ENCODE measurements around the gene TCTN1. TPM values are rescaled to one million over a fixed set of nuclear protein-coding genes. Genes with fewer than 3 reads are reported as not detected.

TCTN1 gene
- total and polyA plus RNA-seq, 2 of the 13 experiments (the other 11 are each of a cell fraction or from before 2014, with no cell fraction given): 13.6 to 16.0 TPM

DNA sequence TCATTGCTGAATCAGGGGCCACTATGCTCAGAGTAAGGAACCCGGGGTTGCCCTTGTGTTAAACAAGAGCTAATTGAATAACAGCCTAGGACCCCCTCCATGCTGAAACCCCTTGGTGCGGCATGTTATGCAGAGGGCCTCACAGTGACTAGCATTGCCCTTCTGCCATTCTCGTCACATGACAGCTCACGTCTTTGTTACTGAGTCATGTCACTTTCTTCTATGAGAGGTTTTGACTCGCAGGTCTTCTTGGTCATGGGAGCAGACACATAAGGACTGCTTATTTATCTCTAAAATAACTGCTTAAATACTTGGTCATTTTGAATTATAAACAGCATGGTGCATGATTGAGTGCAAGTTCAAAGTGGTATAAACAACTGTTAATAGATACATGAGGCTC, 24.9 kb downstream of the TCTN1 start:
- CTCF ChIA-PET (ENCODE audit: low intra/inter-chr PET ratio, low total read pairs): no interaction called here
- no peak for ATAC-seq
- WGBS (ENCODE audit: low lambda C conversion rate): 85% methylated on average over 5 of the region's 5 CpGs
- BruUV-seq (replicated peaks): no TSS peak
- in situ Hi-C loops (cut with HindIII; ENCODE audit: extremely low pct_ligation_motif_present, low pct_unique_long_range_greater_than_20kb): no loop called here
- Histone ChIP-seq H3K27ac (ENCODE audit: extremely low read length, insufficient read depth, low read length) (no peak overlapping the region), H2AFZ (ENCODE audit: low read length) (no peak overlapping the region), H3K4me2 (ENCODE audit: low read depth, low read length) (no peak overlapping the region), H3K4me1 (ENCODE audit: insufficient read depth, low read length) (no peaks in the 10 kb centered on the region), H3K79me2 (ENCODE audit: insufficient read depth, low read length) (no peaks in the 10 kb centered on the region), H3K9me3 (ENCODE audit: low read length) (no peaks in the 10 kb centered on the region), H3K36me3 (replicated peaks in 1 of 2; ENCODE audit: control insufficient read depth in 1 of 2, insufficient read depth in 2 of 2, low read length in 2 of 2) (peaks cover 0 to 3% of the 10 kb centered on the region in 2 experiments; a peak in 2 of 5 replicates), H3K4me3 (replicated peaks in 1 of 3; ENCODE audit: insufficient read depth in 1 of 3, low read depth in 2 of 3, low read length in 3 of 3) (no peak overlapping the region), H3K27me3 (ENCODE audit: control insufficient read depth in 1 of 2, insufficient read depth in 2 of 2, low read length in 2 of 2) (no peaks in the 10 kb centered on the region), H3K9ac (ENCODE audit: insufficient read depth, low read depth, low read length) (no peak overlapping the region), H4K20me1 (ENCODE audit: insufficient read depth, low read length) (no peaks in the 10 kb centered on the region)
- intact Hi-C loops (cut with micrococcal nuclease; ENCODE audit: unreplicated experiment): no loop called here
- TF ChIP-seq ZNF605 (CRISPR knock-in tag; IDR thresholded peaks at IDR 0.05) (no peak), REPIN1 (CRISPR knock-in tag; IDR thresholded peaks at IDR 0.05; ENCODE audit: borderline replicate concordance, low read depth) (no peak), THAP11 (CRISPR knock-in tag; IDR thresholded peaks at IDR 0.05) (no peak), ZNF766 (CRISPR knock-in tag; IDR thresholded peaks at IDR 0.05; ENCODE audit: borderline replicate concordance) (no peak), AKAP8 (CRISPR knock-in tag; IDR thresholded peaks at IDR 0.05) (no peak), RAD51 (IDR thresholded peaks at IDR 0.05; ENCODE audit: borderline replicate concordance) (no peak), SALL1 (CRISPR knock-in tag; IDR thresholded peaks at IDR 0.05) (no peak), PBX3 (CRISPR knock-in tag; IDR thresholded peaks at IDR 0.05; ENCODE audit: borderline replicate concordance) (no peak), KDM6A (CRISPR knock-in tag; IDR thresholded peaks at IDR 0.05; ENCODE audit: low read depth) (no peak), EP300 (IDR thresholded peaks at IDR 0.05; ENCODE audit: low read depth in 2 of 2, low read length in 2 of 2) (no peak), EP300 (CRISPR knock-in tag; IDR thresholded peaks at IDR 0.05; ENCODE audit: borderline replicate concordance) (no peak), ZNF468 (CRISPR knock-in tag; IDR thresholded peaks at IDR 0.05) (no peak), CC2D1A (CRISPR knock-in tag; IDR thresholded peaks at IDR 0.05) (no peak), TBL1XR1 (IDR thresholded peaks at IDR 0.05; ENCODE audit: borderline replicate concordance, low read length, partially characterized antibody) (no peak), ZNF30 (CRISPR knock-in tag; IDR thresholded peaks at IDR 0.05) (no peak), HOXA3 (CRISPR knock-in tag; IDR thresholded peaks at IDR 0.05) (no peak), SRF (IDR thresholded peaks at IDR 0.05; ENCODE audit: low read depth, low read length) (no peak), FOXO4 (CRISPR knock-in tag; conservative IDR thresholded peaks at IDR 0.05) (no peak), SP2 (CRISPR knock-in tag; IDR thresholded peaks at IDR 0.05) (no peak), HOXA9 (CRISPR knock-in tag; IDR thresholded peaks at IDR 0.05; ENCODE audit: borderline replicate concordance) (no peak), SRSF9 (IDR thresholded peaks at IDR 0.05; ENCODE audit: borderline replicate concordance, insufficient read depth, low read depth, low read length, poor library complexity, severe bottlenecking) (no peak)
- no peak for DNase-seq (ENCODE audit: low spot score)
- FAIRE-seq: no peak
- POLR2A ChIA-PET: no interaction called here
